HG02588 (cell line): Measurements from ENCODE around the gene FAM83G.

Experiments used
- ATAC-seq: cut with Tn5 transposase; IDR thresholded peaks from one replicate; pipeline ENCODE4 v1.9.1; 2021; ENCODE audit warnings: mild to moderate bottlenecking, moderate library complexity; ENCODE audit not compliant: unreplicated experiment

FAM83G gene

DNA sequence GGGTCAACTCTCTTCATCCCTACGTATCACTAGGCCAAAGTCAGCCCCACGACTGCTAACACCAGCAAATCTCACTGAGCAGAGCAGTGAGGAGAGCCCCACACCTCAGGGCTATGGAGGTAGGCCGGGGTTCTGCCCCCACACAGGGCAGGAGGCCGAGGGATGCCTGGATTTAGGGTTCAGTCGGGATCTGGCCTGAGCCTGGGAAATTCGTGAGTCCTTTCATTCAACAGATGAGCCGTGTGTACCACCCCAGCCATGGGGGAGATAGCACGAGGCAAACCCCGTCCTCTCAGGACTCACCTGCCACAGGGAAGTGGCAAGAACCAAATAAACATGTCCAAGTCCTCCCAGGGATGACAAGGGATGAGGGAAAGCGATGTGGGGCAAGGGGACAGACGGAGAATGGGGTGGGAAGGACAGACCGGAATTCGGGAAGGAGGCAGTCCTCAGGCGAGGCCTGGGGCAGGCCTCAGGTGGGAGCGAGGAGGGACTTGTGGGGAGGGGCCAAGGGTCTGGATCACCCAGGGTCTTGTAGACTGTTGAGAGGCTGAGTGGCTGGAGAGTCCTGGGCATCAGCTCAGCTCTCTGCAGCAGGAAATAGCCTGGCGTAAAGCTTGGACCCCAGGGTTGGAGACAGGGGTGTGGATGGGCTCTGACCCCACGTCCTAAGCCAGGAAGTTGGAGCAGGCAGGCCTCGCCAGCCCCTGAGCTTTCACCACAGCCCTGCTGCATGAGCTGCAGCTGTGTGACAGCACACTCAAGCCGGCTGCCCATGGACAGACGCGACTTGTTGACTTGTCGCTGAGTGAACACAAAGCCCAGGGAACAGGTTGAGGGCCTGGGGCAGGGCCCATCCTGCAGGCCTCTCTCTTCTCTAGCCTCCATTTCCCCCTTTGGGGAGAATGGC, 7.9 kb upstream of the FAM83G start:
- no peak for ATAC-seq

DNA sequence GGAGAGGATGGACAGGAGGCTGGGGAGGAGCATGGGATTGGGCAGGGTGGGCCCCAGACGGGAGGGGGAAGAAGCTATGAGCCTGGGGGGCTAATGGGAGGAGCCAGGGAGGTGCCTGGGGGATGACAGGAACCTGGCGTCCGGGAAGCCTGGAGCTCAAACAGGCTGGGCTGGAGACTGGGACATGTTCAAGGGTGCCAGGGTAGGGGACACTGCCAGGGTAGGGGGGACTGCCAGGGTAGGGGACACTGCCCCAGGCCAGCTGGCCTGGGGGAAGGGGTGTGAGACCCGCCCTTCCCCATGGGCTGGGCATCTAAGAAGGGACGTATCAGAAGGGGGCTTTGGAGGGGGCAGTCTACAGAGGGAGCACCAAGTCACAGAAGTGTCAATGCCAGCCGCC, 7.0 kb upstream of the FAM83G start:
- no peak for ATAC-seq

- no peak for ATAC-seq
Measured at GRCh38 chr17:19010729-19011505, 6.4 kb upstream of the FAM83G start.

DNA sequence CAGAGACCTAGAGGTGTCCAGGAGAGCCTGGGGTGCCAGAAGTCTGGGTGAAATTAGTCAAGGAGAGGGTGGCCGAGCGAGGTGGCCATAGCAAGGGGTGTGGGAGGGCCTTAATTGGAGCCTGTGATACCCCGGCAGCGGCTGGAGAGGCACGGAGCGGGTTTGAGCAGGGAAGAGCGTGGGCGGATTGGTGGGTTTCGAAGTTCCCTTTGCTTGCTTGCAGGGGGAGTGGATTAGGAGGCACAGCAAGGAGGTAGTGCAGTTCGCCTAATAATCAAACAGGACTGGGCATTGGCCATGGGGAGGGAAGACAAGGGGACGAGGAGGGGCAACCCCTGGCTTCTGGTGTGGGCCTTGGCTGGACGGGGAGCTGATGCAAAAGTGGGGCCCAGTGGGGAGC, 5.4 kb upstream of the FAM83G start:
- ATAC-seq, result no peak

DNA sequence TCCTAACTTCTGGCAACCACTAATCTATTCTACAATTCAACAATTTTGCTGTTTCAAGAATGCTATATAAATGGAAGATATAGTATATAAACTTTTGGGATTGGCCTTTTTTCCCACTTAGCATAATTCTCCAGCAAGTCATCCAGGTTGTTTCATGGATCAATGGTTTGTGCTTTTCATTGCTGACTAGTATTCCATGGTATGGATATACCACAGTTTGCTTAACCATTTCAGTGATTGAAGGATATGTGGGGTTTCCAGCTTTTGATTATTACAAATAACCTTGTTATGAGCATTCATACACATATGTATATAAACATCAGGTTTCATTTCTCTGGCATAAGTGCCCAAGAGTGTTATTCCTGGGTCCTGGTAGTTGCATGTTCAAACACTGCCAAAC, 2.1 kb upstream of the FAM83G start:
- ATAC-seq, result no peak

DNA sequence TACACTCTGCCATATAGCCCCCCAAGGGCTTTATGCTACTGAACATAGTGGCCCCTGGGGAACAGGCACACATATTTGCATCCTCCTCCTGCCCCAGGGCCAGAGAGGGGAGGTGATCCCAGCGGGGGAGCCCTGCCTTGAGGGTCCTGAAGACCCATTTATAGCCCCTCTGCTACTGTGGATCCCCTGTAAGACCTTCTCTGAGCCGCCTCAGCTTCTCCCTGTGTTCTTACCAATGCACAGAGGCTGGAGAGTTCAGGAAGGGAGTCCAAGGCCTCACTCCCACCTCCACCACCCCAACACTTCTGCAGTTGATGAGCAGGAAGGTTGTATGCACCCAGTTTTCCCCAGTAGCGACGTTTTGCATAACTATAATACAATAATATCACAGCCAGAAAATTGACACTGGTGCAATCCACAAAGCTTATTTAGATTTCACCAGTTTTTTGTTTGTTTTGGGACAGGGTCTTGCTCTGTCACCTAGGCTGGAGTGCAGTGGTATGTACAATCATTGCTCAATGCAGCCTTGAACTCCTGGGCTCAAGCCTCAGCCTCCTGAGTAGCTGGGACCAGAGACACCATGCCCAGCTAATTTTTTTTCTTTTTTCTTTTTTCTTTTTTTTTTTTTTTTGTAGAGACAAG, 1.3 kb upstream of the FAM83G start:
- no peak for ATAC-seq

GRCh38 chr17:19005137-19005773, 691 bp upstream of the FAM83G start:
- ATAC-seq, result no peak

DNA sequence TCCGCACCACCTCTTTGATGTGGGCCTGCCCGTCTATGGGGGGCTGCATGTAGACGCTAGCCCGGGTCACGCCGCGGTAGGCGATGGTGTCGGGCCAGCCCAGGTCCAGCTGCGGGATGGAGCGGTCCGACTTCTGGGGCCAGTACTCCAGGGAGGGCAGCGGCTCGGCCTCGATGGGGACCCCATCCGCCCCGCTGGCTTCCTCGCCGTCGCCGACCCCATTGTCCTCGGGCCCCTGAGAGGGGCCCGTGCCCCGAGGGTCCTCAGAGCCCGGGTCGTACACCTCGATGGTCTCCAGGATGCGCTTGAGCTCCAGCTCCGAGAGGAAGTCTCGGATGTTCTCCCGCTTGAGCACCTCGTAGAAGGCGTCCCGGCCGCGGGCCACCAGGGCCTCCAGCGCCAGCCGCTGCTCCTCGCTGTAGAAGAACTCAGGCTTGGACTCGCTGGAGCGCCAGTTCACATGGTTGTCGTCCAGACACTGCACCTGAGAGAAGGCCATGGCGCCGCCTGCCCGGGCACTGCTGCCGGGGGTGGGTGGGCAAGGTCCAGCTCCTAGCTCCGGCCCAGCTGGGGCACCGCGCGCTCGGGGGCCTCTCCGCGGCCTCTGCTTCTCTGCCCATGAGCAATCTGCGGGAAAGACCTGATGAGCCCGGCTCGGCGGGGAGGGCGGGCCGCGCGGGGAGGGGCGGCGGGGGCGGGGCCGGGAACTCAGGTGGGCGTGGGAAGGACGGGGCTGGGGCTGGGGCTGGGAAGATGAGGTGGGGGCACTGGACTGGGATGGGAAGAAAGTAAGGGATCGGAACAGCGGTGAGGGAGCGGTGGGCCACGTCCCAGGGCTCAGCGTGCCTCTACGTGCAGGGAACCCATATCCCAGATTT, 782 bp downstream of the FAM83G start:
- peak; percentile 19 for ATAC-seq

DNA sequence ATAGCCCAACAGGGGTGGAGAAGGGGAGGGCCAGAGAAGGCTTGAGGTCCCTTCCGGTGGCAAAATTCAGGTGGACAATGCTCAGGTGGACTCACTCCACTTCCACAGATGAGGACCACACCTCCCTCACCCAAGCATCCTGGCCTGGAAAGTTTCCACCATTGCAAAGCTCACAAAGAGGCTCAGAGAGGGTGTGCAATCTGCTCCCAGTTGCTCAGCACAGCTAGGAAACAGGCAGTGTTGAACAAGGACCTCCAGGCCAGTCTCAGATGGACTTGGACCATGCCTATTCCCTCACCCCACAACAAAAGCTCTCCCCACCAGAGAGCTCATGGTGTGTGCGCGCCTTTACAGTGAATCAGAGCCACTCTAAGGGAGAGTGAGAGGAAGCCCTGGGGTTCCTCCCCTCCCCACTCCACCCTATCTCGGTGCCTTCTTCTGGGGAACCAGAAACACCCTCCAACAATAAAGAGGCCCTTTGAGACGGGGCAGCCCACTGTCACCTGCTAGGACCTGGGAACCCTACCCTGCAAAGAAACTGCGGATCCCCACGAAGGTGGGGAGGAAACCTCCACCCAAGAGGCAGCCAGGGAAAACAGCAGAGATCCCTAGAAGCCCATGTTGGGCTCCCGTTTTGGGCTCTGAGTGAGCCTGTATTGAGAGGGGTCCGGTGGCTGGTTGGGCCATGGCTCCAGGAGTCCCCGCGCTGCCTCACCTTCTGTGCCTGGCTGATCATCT, 1.6 kb downstream of the FAM83G start:
- ATAC-seq, result no peak

GRCh38 chr17:19001907-19002590, 2.5 kb downstream of the FAM83G start:
- ATAC-seq, result no peak

- no peak for ATAC-seq
Measured at GRCh38 chr17:19000531-19001325, 3.8 kb downstream of the FAM83G start.

- ATAC-seq, result no peak
Measured at GRCh38 chr17:18999911-19000310, 4.7 kb downstream of the FAM83G start.

DNA sequence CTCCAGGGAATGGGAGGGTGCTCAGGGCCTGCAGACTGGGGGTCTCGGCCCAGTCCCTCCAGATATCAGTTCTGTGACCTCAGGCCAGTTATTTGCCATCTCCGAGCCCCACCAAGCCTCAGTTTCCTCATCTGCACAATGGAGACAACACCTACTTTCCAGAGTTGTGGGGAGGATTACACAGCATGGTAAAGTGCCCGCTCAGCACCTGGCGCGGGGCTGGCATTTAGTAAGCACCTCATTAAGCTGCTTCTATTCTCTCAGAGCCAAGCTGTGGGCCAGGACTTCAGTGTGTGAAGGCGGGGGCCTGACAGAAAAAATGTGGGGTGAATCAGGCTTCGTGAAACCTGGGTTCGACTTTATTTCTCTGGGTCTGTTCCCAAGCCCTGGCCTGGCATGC, 5.2 kb downstream of the FAM83G start:
- no peak for ATAC-seq

GRCh38 chr17:18997650-18998196, 6.8 kb downstream of the FAM83G start:
- ATAC-seq, result no peak

- ATAC-seq, result no peak
Measured at GRCh38 chr17:18996458-18996857, 8.1 kb downstream of the FAM83G start.

- no peak for ATAC-seq
Measured at GRCh38 chr17:18995220-18995619, 9.3 kb downstream of the FAM83G start.

DNA sequence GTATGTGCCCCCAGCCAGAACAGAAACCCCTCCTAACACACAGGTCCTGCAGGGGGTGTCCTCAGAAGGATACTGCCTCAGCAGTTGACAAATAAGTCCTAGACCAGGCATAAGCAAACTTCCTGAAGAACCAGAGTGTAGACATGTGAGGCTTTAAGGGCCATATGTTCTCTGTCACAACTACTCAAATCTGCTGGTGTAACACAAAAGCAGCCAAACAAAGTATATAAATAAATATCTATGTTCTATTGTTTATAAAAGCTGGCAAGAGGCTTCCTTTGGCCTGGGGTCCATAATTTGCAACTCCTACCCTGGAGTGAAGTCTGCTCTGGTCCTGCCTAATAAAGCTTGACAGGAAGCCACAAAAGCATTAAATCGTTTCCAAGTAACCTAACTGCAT, 9.9 kb downstream of the FAM83G start:
- ATAC-seq, result no peak
